Retinal pigment epithelial cell (primary cell): ENCODE results near the gene FAM120B.

Experiments
- DNase-seq: peaks from one replicate; pipeline ENCODE4 v3.0.0-alpha.2; 2010; ENCODE audit warnings: low read depth
- H3K4me3 ChIP-seq: 2 replicates; pipeline ENCODE4 v1.5.1; 2011; ENCODE audit warnings: mild to moderate bottlenecking, low read length, control low read depth, moderate library complexity
- TF ChIP-seq, protein P1 (sequence below): conservative IDR thresholded peaks from 2 replicates; pipeline ENCODE4 v1.5.1; 2011; ENCODE audit warnings: low read depth, low read length, control low read depth, inconsistent platforms

The FAM120B gene

DNA sequence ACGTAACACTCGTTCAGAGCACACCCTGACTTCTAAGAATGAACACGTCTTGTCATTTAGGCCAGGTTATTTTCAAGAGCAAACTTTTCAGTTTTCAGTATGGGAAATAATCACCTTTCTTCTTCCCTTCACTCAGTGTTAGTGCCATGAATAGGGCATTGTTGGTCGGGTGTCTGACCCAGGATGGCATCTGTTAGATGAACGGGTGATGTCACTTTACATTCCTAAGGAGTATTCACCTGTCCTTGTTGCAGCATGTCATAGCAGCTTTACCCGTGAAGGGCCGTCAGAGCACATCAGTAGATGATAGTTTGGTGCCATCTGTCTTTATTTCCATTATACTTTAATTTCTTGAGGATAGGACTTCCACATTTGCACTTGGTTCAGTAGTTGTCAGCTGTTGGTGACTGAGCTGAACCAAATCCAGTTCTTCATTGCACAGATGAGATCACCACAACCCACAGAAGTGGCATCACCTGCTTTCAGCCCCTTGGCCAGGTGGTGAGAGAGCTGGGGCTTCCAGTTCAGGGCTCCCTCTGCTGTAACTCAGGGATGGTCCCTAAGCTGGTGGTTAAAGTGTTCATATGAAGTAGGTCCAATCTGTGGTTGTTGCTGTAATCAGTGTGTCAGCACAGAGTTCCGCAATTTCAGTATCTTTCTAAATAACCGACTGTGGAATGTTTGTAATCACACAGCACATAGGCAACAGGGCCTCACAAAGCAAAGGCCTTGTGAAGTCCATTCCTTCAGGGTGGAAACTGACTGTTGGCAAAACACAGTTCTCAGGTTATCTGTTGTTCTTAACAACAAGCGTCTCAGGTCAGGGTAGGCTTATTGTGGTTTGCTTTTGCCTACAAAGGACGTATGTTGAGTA lies 68.2 kb downstream of the FAM120B start:
- TF ChIP-seq, protein P1, sequence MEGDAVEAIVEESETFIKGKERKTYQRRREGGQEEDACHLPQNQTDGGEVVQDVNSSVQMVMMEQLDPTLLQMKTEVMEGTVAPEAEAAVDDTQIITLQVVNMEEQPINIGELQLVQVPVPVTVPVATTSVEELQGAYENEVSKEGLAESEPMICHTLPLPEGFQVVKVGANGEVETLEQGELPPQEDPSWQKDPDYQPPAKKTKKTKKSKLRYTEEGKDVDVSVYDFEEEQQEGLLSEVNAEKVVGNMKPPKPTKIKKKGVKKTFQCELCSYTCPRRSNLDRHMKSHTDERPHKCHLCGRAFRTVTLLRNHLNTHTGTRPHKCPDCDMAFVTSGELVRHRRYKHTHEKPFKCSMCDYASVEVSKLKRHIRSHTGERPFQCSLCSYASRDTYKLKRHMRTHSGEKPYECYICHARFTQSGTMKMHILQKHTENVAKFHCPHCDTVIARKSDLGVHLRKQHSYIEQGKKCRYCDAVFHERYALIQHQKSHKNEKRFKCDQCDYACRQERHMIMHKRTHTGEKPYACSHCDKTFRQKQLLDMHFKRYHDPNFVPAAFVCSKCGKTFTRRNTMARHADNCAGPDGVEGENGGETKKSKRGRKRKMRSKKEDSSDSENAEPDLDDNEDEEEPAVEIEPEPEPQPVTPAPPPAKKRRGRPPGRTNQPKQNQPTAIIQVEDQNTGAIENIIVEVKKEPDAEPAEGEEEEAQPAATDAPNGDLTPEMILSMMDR, result no peak

DNA sequence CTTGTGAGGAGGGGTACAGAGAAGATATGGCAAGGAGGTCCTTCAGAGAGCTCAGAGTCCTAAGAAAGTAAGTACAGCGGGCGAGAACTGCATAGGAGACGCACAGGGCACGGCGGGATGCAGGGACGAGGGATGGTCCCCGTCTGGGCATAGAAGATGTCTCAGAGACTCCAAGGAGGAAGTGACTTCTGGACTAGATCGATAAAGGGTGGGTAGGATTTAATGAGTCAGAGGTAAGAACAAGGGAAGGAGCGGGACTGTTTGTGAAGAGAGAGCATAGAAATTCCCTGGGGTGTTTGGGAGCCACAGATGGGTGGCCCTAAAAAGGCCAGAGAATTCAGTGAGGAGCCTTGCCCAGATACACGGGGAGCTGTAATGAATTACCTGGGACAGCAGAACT lies 69.1 kb downstream of the FAM120B start:
- no peak for DNase-seq
- TF ChIP-seq, protein P1, result no peak
- H3K4me3 ChIP-seq, result no peak overlapping the region

More for the DNA sequence above, 68.2 kb downstream of the FAM120B start:
- no peak overlapping the region for H3K4me3 ChIP-seq
- no peak for DNase-seq

DNA sequence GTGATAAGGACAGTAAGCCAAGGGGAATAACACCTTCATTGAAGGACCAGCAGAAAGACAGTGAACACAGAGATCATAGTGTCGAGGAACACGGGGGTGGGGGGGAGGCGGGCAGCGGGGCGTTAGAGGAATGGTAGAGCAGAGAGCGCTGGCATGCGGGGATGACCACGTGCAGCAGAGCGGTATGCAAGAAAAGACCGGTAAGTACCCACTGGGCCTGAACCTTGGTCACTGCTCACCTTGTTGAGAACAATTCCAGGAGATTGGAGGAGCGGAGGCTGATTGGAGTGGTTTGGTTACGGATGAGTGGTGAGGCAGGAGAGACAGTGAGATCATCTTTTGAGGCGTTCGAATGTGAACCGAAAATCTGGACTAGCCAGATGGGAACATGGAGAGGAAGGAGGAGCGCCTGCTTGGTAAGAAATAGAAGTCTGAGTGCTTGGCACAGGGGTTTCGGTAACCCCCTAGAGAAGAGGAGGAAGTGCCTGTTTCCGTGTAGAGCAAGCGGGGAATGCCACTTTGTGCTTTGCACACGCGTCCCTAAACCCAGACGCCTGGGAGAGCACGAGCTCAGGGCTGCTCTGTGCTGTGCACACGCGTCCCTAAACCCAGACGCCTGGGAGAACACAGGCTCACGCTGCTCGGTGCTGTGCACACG lies 70.0 kb downstream of the FAM120B start:
- DNase-seq, result no peak
- H3K4me3 ChIP-seq, result no peak overlapping the region
- TF ChIP-seq, protein P1, result no peak

DNA sequence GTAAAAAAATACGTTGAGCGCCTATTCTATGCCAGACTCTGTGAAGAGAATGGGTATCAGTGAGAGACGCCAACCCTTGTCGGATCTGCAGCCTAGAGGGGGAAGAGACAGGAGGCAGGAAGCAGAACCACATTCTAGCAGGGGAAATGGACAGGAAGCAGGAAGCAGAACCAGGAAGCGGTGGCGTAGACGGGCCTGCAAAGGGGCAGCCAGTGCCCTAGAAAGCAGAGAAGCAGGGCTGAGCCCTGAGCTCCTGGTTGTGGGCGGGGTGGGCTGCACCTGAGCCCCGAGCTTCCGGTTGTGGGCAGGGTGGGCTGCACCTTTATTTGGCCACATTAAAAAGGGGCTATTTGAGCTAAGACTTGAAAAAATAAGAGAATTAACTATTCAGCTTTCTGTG lies 71.9 kb downstream of the FAM120B start:
- DNase-seq, result no peak
- TF ChIP-seq, protein P1, result no peak
- H3K4me3 ChIP-seq, result no peak overlapping the region

DNA sequence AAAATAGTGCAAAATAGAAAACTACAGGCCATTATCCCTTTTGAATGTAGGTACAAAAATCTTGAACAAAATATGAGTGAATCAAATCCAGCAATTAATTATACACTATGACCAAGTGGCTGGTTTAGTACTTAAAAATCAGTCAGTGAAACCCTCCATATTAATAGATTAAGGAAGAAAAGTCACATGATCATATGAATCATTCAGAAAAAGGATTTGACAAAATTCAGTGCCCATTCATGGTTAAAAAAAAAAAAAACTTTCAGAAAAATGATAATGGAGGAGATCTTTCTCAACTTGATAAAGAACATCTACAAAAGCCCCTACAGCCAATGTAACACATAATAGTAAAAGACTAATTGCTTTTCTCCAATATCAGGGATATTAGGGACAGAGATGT lies 75.0 kb downstream of the FAM120B start:
- no peak for DNase-seq
- no peak overlapping the region for H3K4me3 ChIP-seq
- TF ChIP-seq, protein P1, result no peak

DNA sequence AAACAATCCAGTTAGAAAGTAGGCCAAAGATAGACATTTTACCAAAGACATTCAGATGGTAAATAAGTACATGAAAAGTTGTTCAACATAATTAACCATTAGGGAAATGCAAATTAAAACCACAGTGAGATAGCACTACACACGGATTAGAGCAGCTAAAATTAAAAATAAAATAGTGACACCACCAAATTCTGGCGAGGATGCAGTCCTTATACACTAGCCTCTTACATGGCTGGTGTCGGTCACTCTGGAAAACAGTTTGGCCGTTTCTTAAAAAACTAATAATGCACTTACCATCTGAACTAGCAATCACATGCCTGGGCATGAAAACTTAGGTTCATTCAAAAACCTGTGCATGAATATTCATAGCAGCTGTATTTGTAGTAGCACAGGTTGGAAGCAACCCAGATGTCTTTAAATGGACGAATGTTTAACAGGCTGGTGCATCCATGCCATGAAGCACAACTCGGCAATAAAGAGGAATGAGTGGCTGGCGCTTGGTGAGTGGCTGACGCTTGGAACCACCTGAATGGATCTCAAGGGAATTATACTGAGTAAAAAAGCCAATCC lies 77.0 kb downstream of the FAM120B start:
- DNase-seq, result no peak
- TF ChIP-seq, protein P1, result no peak
- no peak overlapping the region for H3K4me3 ChIP-seq
